C1 segment of cervical spinal cord (tissue), 14 donors: ENCODE results near the gene STX16.
A peak's percentile ranks its signal among the peaks of the same experiment; 100 is the strongest.

Experiments used
- DNase-seq, 14 donors: peaks; one replicate each; lab custom pipeline; 2025; lab: John Stamatoyannopoulos, UW

The STX16 gene

GRCh38 chr20:58675641-58676040 lies 24.6 kb downstream of the STX16 start:
- no peak for DNase-seq

GRCh38 chr20:58676161-58676560 lies 25.1 kb downstream of the STX16 start:
- DNase-seq: no peak

GRCh38 chr20:58677079-58677604 lies 26.1 kb downstream of the STX16 start:
- no peak for DNase-seq

GRCh38 chr20:58677808-58678207 lies 26.7 kb downstream of the STX16 start:
- no peak for DNase-seq

- DNase-seq: no peak
These were observed 27.7 kb downstream of the STX16 start for GRCh38 chr20:58678806-58679205.

GRCh38 chr20:58682656-58683531 lies 31.8 kb downstream of the STX16 start:
- DNase-seq: no peak

GRCh38 chr20:58684291-58684690 lies 33.2 kb downstream of the STX16 start:
- DNase-seq: no peak

- DNase-seq: no peak
These were observed 34.9 kb downstream of the STX16 start for GRCh38 chr20:58685988-58686387.

- DNase-seq: no peak
These were observed 37.3 kb downstream of the STX16 start for GRCh38 chr20:58688414-58688813.

GRCh38 chr20:58688840-58689239 lies 37.8 kb downstream of the STX16 start:
- no peak for DNase-seq

GRCh38 chr20:58690396-58691135 lies 39.5 kb downstream of the STX16 start:
- DNase-seq: no peak

GRCh38 chr20:58691773-58692578 lies 40.9 kb downstream of the STX16 start:
- DNase-seq: peak in 4 of 14 donors; percentile 7 to 46 (median 36)

- DNase-seq: peak in 6 of 14 donors; percentile 9 to 71 (median 39)
These were observed 41.6 kb downstream of the STX16 start, which contains the start of gene NPEPL1 for GRCh38 chr20:58692579-58693225. Gene NPEPL1, plus strand, starts transcription at chr20:58692800. Its CDS starts 101 bp downstream, at chr20:58692901.

GRCh38 chr20:58693226-58694006 lies 42.3 kb downstream of the STX16 start:
- peak in 2 of 14 donors; percentile 29 to 30 for DNase-seq

GRCh38 chr20:58694241-58695083 lies 43.4 kb downstream of the STX16 start:
- DNase-seq: no peak

- no peak for DNase-seq
These were observed 44.1 kb downstream of the STX16 start for GRCh38 chr20:58695084-58695722.

- no peak for DNase-seq
These were observed 44.9 kb downstream of the STX16 start for GRCh38 chr20:58695895-58696375.

- no peak for DNase-seq
These were observed 45.4 kb downstream of the STX16 start for GRCh38 chr20:58696411-58696961.
